ENCODE data around the gene CIDEB. TPM values are rescaled to one million over a fixed set of nuclear protein-coding genes. Genes with fewer than 3 reads are reported as not detected.

CIDEB gene
- total RNA-seq, 4 donors from 2014 or later, result 9.4 to 34.5 (median 14.2) TPM

DNA sequence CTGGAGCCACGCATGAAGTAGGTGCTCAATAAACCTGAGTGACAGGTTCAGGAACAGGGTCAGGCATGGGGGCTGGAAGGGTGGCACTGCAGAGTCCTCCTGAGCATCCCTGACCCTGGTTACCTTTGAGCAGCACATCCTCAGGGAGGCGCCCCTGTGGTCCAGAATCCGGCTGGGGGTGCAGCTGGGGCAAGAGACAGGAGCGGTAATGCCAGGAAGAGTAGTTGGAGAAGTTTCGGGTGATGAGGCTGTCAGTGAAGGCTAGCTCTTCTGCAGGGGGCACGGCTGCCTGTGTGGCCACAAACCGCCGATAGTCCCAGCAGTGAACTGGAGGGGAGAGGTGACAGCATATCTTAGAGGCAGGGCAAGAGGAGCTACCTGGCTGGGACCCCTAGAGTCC is 38.4 kb downstream of the CIDEB start:
- Histone ChIP-seq H3K36me3 (peaks cover 0 to 59% (median 4%) of the 10 kb centered on the region in 3 donors), H3K27ac (no peak overlapping the region), H3K9me3 (no peaks in the 10 kb centered on the region), H3K27me3 (no peaks in the 10 kb centered on the region), H3K4me3 (no peak overlapping the region), H3K4me1 (peaks cover 0 to 19% (median 8%) of the 10 kb centered on the region in 4 donors)
- no peak for DNase-seq (ENCODE audit: low spot score in 2 of 2)
- no peak for TF ChIP-seq EP300 (IDR thresholded peaks at IDR 0.05)
- TF ChIP-seq CTCF (IDR thresholded peaks at IDR 0.05), result no peak
- TF ChIP-seq POLR2A (IDR thresholded peaks at IDR 0.05), result no peak
- WGBS, 2 donors, result 89 to 92% methylated on average over 8 of the region's 8 CpGs

DNA sequence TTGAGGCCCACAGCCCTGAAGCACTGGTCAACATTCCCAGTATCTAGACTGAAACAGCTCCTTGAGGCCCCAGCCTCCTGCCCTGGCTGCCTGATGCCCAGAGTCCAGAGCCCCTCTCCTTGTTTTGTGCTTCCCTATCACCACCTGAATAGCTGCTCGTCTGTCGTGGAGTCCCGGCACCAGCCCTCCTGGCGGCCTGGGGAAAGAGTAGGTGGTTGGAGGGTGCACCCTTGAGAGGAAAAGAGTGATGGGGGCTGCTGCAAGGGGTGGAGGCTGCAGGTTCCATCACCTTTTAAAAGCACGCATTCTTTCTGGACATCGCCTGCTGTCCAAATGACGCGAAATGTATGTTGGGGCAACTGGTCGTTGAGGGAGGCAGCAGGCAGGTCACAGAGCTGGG is 39.6 kb downstream of the CIDEB start:
- Histone ChIP-seq H3K27ac (no peak overlapping the region), H3K36me3 (peaks cover 0 to 70% (median 4%) of the 10 kb centered on the region in 3 donors), H3K9me3 (no peaks in the 10 kb centered on the region), H3K4me1 (peaks cover 0 to 17% (median 6%) of the 10 kb centered on the region in 4 donors), H3K27me3 (no peaks in the 10 kb centered on the region), H3K4me3 (no peak overlapping the region)
- no peak for DNase-seq (ENCODE audit: low spot score in 2 of 2)
- WGBS, 2 donors, result 91 to 94% methylated on average over 9 of the region's 9 CpGs
- TF ChIP-seq EP300 (IDR thresholded peaks at IDR 0.05) (no peak), CTCF (IDR thresholded peaks at IDR 0.05) (no peak)

DNA sequence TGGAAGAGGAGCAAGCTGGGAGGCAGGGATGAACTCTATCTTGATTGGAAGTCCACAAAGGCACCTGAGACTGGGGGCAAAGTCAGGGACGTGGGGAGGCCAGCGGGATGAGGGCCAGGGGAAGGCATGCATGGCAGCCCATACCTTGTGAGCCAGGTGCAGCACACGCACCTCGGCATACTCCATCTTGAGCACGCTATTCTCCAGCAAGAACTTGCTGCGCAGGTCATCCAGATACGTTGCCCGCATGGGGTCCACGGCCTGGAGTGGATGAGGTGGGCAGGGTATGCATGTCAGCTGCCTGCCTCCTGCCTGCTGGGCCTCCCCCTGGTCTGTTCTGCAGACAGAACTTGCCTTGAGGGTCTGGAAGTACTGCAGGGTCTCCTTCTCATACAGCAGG is 40.3 kb downstream of the CIDEB start:
- TF ChIP-seq POLR2A (IDR thresholded peaks at IDR 0.05), result no peak
- no peak for TF ChIP-seq CTCF (IDR thresholded peaks at IDR 0.05)
- no peak for TF ChIP-seq EP300 (IDR thresholded peaks at IDR 0.05)
- Histone ChIP-seq H3K9me3 (no peaks in the 10 kb centered on the region), H3K4me3 (no peak overlapping the region), H3K36me3 (peaks cover 0 to 71% (median 4%) of the 10 kb centered on the region in 3 donors), H3K27ac (no peak overlapping the region), H3K27me3 (no peaks in the 10 kb centered on the region), H3K4me1 (peaks cover 0 to 14% (median 6%) of the 10 kb centered on the region in 4 donors)
- DNase-seq (ENCODE audit: low spot score in 2 of 2), result no peak
- 86 to 89% methylated on average over 8 to 9 of the region's 9 CpGs for WGBS, 2 donors

DNA sequence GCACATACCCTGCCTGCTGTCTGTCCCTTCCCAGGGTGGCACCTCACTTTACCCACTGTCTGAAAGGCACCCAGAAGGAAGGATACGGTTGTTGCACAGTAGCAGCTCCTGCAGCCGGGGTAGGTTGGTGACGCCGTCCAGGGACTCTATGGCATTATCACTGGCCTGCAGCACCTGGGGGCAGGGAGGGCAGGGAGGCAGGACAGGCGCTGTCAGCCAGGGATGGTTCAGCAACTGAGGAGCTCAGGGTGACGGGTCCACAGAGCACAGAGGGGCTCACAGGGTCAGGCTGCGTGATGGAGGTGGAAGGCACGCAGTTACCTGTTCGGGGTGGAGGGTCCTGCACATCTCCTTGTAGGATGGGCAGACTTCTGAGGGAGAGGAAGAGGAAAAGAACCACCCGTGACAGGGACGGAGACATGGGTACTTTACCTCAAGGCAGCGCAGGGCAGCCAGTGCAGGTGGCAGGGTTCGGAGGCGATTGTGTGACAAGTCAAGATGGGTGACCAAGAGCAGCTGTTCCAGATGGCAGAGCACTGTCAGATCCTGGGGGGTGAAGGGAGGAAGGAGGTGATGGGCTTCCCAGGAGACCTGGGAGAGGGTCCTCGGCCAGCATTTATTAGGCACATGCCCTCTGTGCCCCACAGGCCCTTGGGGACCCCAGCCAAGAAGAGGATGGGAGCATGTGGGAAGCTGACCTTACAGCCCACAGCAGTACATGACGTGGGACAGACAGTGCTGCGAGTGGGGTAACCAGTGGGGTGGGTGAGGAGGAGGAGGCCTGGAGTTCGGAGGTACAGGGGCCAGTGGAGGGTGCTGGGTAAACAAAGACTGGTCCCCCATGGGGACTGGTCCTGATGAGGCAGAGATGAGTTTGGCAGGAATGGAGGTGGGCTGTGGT is 41.2 kb downstream of the CIDEB start:
- no peaks in the 10 kb centered on the region for H3K27me3 ChIP-seq
- peaks cover 0 to 78% (median 4%) of the 10 kb centered on the region in 3 donors for H3K36me3 ChIP-seq
- TF ChIP-seq EP300 (IDR thresholded peaks at IDR 0.05) (no peak), CTCF (IDR thresholded peaks at IDR 0.05) (no peak), POLR2A (IDR thresholded peaks at IDR 0.05) (no peak)
- DNase-seq (ENCODE audit: low spot score in 2 of 2), result no peak
- H3K9me3 ChIP-seq, result no peaks in the 10 kb centered on the region
- peaks cover 0 to 6% (median under 1%) of the 10 kb centered on the region in 4 donors for H3K4me1 ChIP-seq
- no peak overlapping the region for H3K4me3 ChIP-seq
- 83 to 85% methylated on average over 18 of the region's 18 CpGs for WGBS, 2 donors
- no peak overlapping the region for H3K27ac ChIP-seq

DNA sequence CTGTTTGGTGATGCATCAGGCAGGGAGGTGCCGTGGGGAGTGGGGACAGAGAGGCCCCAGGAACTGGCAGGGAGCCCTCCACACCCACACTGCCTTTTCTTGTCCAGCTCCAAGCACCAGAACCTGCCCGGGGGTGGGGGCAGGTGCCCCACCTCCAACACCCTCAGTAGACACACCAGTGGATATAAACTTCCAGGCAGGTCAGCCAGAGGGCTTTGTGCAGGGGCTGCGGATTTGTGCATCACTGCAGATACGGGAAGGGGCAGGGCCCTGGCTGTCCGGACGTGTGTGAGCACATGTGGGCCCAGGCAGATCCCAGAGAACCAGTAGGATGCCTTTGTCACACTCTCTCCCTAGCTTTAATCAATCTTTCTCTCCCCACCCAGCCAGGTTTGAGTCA is 43.5 kb downstream of the CIDEB start:
- Histone ChIP-seq H3K9me3 (no peaks in the 10 kb centered on the region), H3K4me1 (peaks cover 0 to 3% (median 0%) of the 10 kb centered on the region in 4 donors), H3K27me3 (no peaks in the 10 kb centered on the region), H3K4me3 (no peak overlapping the region), H3K36me3 (peaks cover 0 to 89% (median 4%) of the 10 kb centered on the region in 3 donors), H3K27ac (peak overlapping the region in 2 of 4 donors; percentile 14 to 28)
- DNase-seq (ENCODE audit: low spot score in 2 of 2), result no peak
- WGBS, 2 donors, result 47 to 65% methylated on average over 6 of the region's 6 CpGs
- no peak for TF ChIP-seq POLR2A (IDR thresholded peaks at IDR 0.05)
- TF ChIP-seq CTCF (IDR thresholded peaks at IDR 0.05), result no peak
- no peak for TF ChIP-seq EP300 (IDR thresholded peaks at IDR 0.05)

Data from tibial nerve (tissue), 4 donors.